MG63 (cell line): Measurements from ENCODE around the gene SSBP3. TPM values are rescaled to one million over a fixed set of nuclear protein-coding genes. Genes with fewer than 3 reads are reported as not detected.

Experiments
- DNase-seq: peaks from one replicate; pipeline ENCODE4 v3.0.0-alpha.2; 2020
- H3K27me3 ChIP-seq: fragments of 250-450 bp; sonication (Bioruptor Pico); 2 replicates; pipeline ENCODE4 v1.5.1; 2020; ENCODE audit warnings: mild to moderate bottlenecking, moderate library complexity
- H3K36me3 ChIP-seq: fragments of 250-450 bp; sonication (Bioruptor Pico); 2 replicates; pipeline ENCODE4 v1.5.1; 2020; ENCODE audit warnings: mild to moderate bottlenecking, moderate library complexity
- H3K4me3 ChIP-seq: fragments of 250-450 bp; sonication (Bioruptor Pico); 2 replicates; pipeline ENCODE4 v1.5.1; 2020; ENCODE audit warnings: mild to moderate bottlenecking, moderate library complexity
- H3K9me3 ChIP-seq: fragments of 250-450 bp; sonication (Bioruptor Pico); 2 replicates; pipeline ENCODE4 v1.5.1; 2020; ENCODE audit warnings: mild to moderate bottlenecking, moderate library complexity
- total RNA-seq: library from RNA; depleted of rRNA; stranded (reverse); fragments of >200 nt; shearing (Covaris generic); gene quantifications from 2 replicates; pipeline ENCODE4 v1.2.3, GENCODE V29; 2014; ENCODE audit warnings: low replicate concordance

Gene SSBP3
- total RNA-seq, 1 experiment from 2014 or later: 15.9 TPM

GRCh38 chr1:54266908-54267307, 139.3 kb downstream of the SSBP3 start:
- Histone ChIP-seq H3K27me3 (no peaks in the 10 kb centered on the region), H3K4me3 (no peak overlapping the region), H3K36me3 (no peaks in the 10 kb centered on the region), H3K9me3 (no peaks in the 10 kb centered on the region)
- DNase-seq: no peak

- no peaks in the 10 kb centered on the region for H3K27me3 ChIP-seq
- no peak for DNase-seq
These were observed 140.0 kb downstream of the SSBP3 start for GRCh38 chr1:54266195-54266594.

GRCh38 chr1:54265659-54266058, 140.5 kb downstream of the SSBP3 start:
- DNase-seq: no peak
- Histone ChIP-seq H3K36me3 (no peaks in the 10 kb centered on the region), H3K9me3 (no peaks in the 10 kb centered on the region), H3K4me3 (no peak overlapping the region), H3K27me3 (no peaks in the 10 kb centered on the region)

More at GRCh38 chr1:54266195-54266594, 140.0 kb downstream of the SSBP3 start:
- Histone ChIP-seq H3K36me3 (no peaks in the 10 kb centered on the region), H3K9me3 (no peaks in the 10 kb centered on the region), H3K4me3 (no peak overlapping the region)

- no peak for DNase-seq
- Histone ChIP-seq H3K9me3 (no peaks in the 10 kb centered on the region), H3K4me3 (no peak overlapping the region), H3K36me3 (no peaks in the 10 kb centered on the region), H3K27me3 (no peaks in the 10 kb centered on the region)
These were observed 141.1 kb downstream of the SSBP3 start for GRCh38 chr1:54265126-54265525.

GRCh38 chr1:54263601-54264226, 142.5 kb downstream of the SSBP3 start:
- no peaks in the 10 kb centered on the region for H3K9me3 ChIP-seq
- no peak overlapping the region for H3K4me3 ChIP-seq
- no peaks in the 10 kb centered on the region for H3K27me3 ChIP-seq
- no peaks in the 10 kb centered on the region for H3K36me3 ChIP-seq
- DNase-seq: no peak

- no peaks in the 10 kb centered on the region for H3K36me3 ChIP-seq
- no peak overlapping the region for H3K4me3 ChIP-seq
- no peak for DNase-seq
- no peaks in the 10 kb centered on the region for H3K27me3 ChIP-seq
- no peaks in the 10 kb centered on the region for H3K9me3 ChIP-seq
These were observed 143.9 kb downstream of the SSBP3 start for GRCh38 chr1:54262244-54262643.

- no peaks in the 10 kb centered on the region for H3K36me3 ChIP-seq
- DNase-seq: no peak
- H3K27me3 ChIP-seq: no peaks in the 10 kb centered on the region
- no peak overlapping the region for H3K4me3 ChIP-seq
- H3K9me3 ChIP-seq: no peaks in the 10 kb centered on the region
These were observed 145.4 kb downstream of the SSBP3 start for GRCh38 chr1:54260810-54261209.

- Histone ChIP-seq H3K9me3 (no peaks in the 10 kb centered on the region), H3K27me3 (no peaks in the 10 kb centered on the region), H3K4me3 (no peak overlapping the region), H3K36me3 (no peaks in the 10 kb centered on the region)
- no peak for DNase-seq
These were observed 146.6 kb downstream of the SSBP3 start for GRCh38 chr1:54259546-54260140.

GRCh38 chr1:54257876-54258275, 148.3 kb downstream of the SSBP3 start:
- Histone ChIP-seq H3K36me3 (no peaks in the 10 kb centered on the region), H3K4me3 (no peak overlapping the region), H3K9me3 (no peaks in the 10 kb centered on the region), H3K27me3 (no peaks in the 10 kb centered on the region)
- no peak for DNase-seq

GRCh38 chr1:54257346-54257620, 148.9 kb downstream of the SSBP3 start:
- no peak for DNase-seq
- Histone ChIP-seq H3K9me3 (no peaks in the 10 kb centered on the region), H3K27me3 (no peaks in the 10 kb centered on the region), H3K4me3 (no peak overlapping the region), H3K36me3 (no peaks in the 10 kb centered on the region)

- Histone ChIP-seq H3K9me3 (no peaks in the 10 kb centered on the region), H3K27me3 (no peaks in the 10 kb centered on the region), H3K4me3 (no peak overlapping the region), H3K36me3 (no peaks in the 10 kb centered on the region)
- no peak for DNase-seq
These were observed 149.5 kb downstream of the SSBP3 start for GRCh38 chr1:54256522-54257345.

GRCh38 chr1:54255026-54255702, 151.0 kb downstream of the SSBP3 start:
- peak; percentile 54 for DNase-seq
- H3K9me3 ChIP-seq: no peaks in the 10 kb centered on the region
- no peak overlapping the region for H3K4me3 ChIP-seq
- H3K27me3 ChIP-seq: no peaks in the 10 kb centered on the region
- no peaks in the 10 kb centered on the region for H3K36me3 ChIP-seq

GRCh38 chr1:54254055-54254454, 152.1 kb downstream of the SSBP3 start:
- Histone ChIP-seq H3K27me3 (no peaks in the 10 kb centered on the region), H3K4me3 (no peak overlapping the region), H3K36me3 (no peaks in the 10 kb centered on the region), H3K9me3 (no peaks in the 10 kb centered on the region)
- DNase-seq: peak; percentile 44

GRCh38 chr1:54253480-54253879, 152.7 kb downstream of the SSBP3 start:
- no peaks in the 10 kb centered on the region for H3K9me3 ChIP-seq
- no peaks in the 10 kb centered on the region for H3K36me3 ChIP-seq
- no peak overlapping the region for H3K4me3 ChIP-seq
- peak; percentile 90 for DNase-seq
- H3K27me3 ChIP-seq: no peaks in the 10 kb centered on the region

- DNase-seq: no peak
- Histone ChIP-seq H3K27me3 (no peaks in the 10 kb centered on the region), H3K4me3 (no peak overlapping the region), H3K9me3 (no peaks in the 10 kb centered on the region), H3K36me3 (no peaks in the 10 kb centered on the region)
These were observed 153.7 kb downstream of the SSBP3 start for GRCh38 chr1:54252371-54252936.

GRCh38 chr1:54250670-54251069, 155.5 kb downstream of the SSBP3 start:
- H3K36me3 ChIP-seq: no peaks in the 10 kb centered on the region
- H3K4me3 ChIP-seq: no peak overlapping the region
- H3K9me3 ChIP-seq: no peaks in the 10 kb centered on the region
- H3K27me3 ChIP-seq: no peaks in the 10 kb centered on the region
- DNase-seq: no peak

- Histone ChIP-seq H3K9me3 (no peaks in the 10 kb centered on the region), H3K36me3 (no peaks in the 10 kb centered on the region), H3K27me3 (no peaks in the 10 kb centered on the region), H3K4me3 (no peak overlapping the region)
- DNase-seq: peak; percentile 41
These were observed 156.3 kb downstream of the SSBP3 start for GRCh38 chr1:54249819-54250435.
